OCI-LY1 (cell line): Measurements from ENCODE around the gene MGAT5B.

Experiments used
- H2AFZ ChIP-seq: fragments of 200-600 bp; sonication (generic), shearing (Covaris generic); 2 replicates; pipeline ENCODE4 v1.6.0; 2014; ENCODE audit warnings: antibody characterized with exemption, mild to moderate bottlenecking, low read length
- H3F3A ChIP-seq: fragments of 200-600 bp; sonication (generic), shearing (Covaris generic); 2 replicates; pipeline ENCODE4 v1.6.0; 2014; ENCODE audit warnings: mild to moderate bottlenecking, antibody characterized with exemption, low read length, moderate library complexity; ENCODE audit not compliant: insufficient read depth
- H3K27ac ChIP-seq: fragments of 200-600 bp; sonication (generic); 2 replicates; pipeline ENCODE4 v1.5.1; 2014; ENCODE audit warnings: low read length, mixed run types, mild to moderate bottlenecking, low read depth; ENCODE audit not compliant: poor library complexity, severe bottlenecking
- H3K27me3 ChIP-seq: fragments of 200-600 bp; sonication (generic); 2 replicates; pipeline ENCODE4 v1.6.0; 2014; ENCODE audit warnings: antibody characterized with exemption, mild to moderate bottlenecking, low read length, moderate library complexity; ENCODE audit not compliant: insufficient read depth
- H3K36me3 ChIP-seq: fragments of 200-600 bp; sonication (generic); 2 replicates; pipeline ENCODE4 v1.6.1; 2014; ENCODE audit warnings: mild to moderate bottlenecking, antibody characterized with exemption, low read length, moderate library complexity, mixed read lengths; ENCODE audit not compliant: insufficient read depth
- H3K4me1 ChIP-seq: fragments of 200-600 bp; sonication (generic); 2 replicates; pipeline ENCODE4 v1.5.1; 2014; ENCODE audit warnings: mild to moderate bottlenecking, low read length, moderate library complexity; ENCODE audit not compliant: insufficient read depth, severe bottlenecking
- H3K4me2 ChIP-seq: fragments of 200-600 bp; sonication (generic), shearing (Covaris generic); 2 replicates; pipeline ENCODE4 v1.6.1; 2014; ENCODE audit warnings: low read length
- H3K4me3 ChIP-seq: fragments of 200-600 bp; sonication (generic); 2 replicates; pipeline ENCODE4 v1.5.1; 2014; ENCODE audit warnings: low read length, low read depth, mild to moderate bottlenecking, mixed read lengths; ENCODE audit not compliant: poor library complexity, severe bottlenecking
- H3K79me2 ChIP-seq: fragments of 200-600 bp; shearing (Covaris generic); 2 replicates; pipeline ENCODE4 v1.6.1; 2016; ENCODE audit warnings: mixed run types, low read length, mixed read lengths; ENCODE audit not compliant: insufficient read depth
- H3K9ac ChIP-seq: fragments of 200-600 bp; sonication (generic), shearing (Covaris generic); 2 replicates; pipeline ENCODE4 v1.6.1; 2014; ENCODE audit warnings: mild to moderate bottlenecking, low read length, mixed read lengths
- H3K9me2 ChIP-seq: fragments of 200-600 bp; sonication (generic), shearing (Covaris generic); 2 replicates; pipeline ENCODE4 v1.6.1; 2014; ENCODE audit warnings: low read depth, mild to moderate bottlenecking, low read length, mixed read lengths
- H3K9me3 ChIP-seq: fragments of 200-600 bp; shearing (Covaris generic); 2 replicates; pipeline ENCODE4 v1.6.1; 2014; ENCODE audit warnings: low read length, mixed read lengths
- H4K20me1 ChIP-seq: fragments of 200-600 bp; sonication (generic), shearing (Covaris generic); 2 replicates; pipeline ENCODE4 v1.6.0; 2016; ENCODE audit warnings: mild to moderate bottlenecking, low read length; ENCODE audit not compliant: insufficient read depth
- EZH2 ChIP-seq: fragments of 200-600 bp; sonication (generic), shearing (Covaris generic); IDR thresholded peaks from 2 replicates; pipeline ENCODE4 v1.8.0; 2017; ENCODE audit warnings: borderline replicate concordance, mixed run types, mild to moderate bottlenecking, antibody characterized with exemption, low read length, moderate library complexity, mixed read lengths
- TF ChIP-seq, protein P1 (sequence below): fragments of 200-600 bp; sonication (generic), shearing (Covaris generic); IDR thresholded peaks from 2 replicates; pipeline ENCODE4 v1.5.1; 2017; ENCODE audit warnings: mild to moderate bottlenecking, antibody characterized with exemption, low read length, moderate library complexity, mixed read lengths

Gene MGAT5B

DNA sequence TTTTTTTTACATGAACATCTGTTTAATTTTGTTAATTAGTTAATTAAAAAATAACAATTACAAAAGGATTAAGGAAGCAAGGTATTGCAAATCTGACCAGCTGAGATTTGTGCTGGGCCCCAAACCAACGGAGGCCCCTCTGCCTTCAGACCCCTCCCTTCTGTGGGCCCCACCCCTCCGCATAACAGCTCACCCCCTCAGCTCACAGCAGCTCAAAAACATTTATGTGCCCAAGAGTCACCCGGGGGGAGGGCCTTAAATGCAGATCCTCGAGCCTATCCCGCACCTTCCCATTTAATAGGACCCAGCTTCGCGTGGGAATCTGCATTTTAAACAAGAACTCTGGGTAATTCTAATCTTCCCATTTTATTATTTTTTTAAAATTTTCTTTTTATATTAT, 75.0 kb downstream of the MGAT5B start:
- Histone ChIP-seq H3F3A (no peaks in the 10 kb centered on the region), H3K79me2 (no peaks in the 10 kb centered on the region), H2AFZ (no peak overlapping the region), H3K36me3 (no peaks in the 10 kb centered on the region), H3K27ac (no peak overlapping the region), H3K9me3 (no peaks in the 10 kb centered on the region), H3K9ac (no peak overlapping the region), H3K4me2 (no peak overlapping the region), H3K4me3 (no peak overlapping the region), H3K4me1 (no peaks in the 10 kb centered on the region), H3K9me2 (no peaks in the 10 kb centered on the region), H3K27me3 (no peaks in the 10 kb centered on the region), H4K20me1 (no peaks in the 10 kb centered on the region)
- TF ChIP-seq, protein P1, sequence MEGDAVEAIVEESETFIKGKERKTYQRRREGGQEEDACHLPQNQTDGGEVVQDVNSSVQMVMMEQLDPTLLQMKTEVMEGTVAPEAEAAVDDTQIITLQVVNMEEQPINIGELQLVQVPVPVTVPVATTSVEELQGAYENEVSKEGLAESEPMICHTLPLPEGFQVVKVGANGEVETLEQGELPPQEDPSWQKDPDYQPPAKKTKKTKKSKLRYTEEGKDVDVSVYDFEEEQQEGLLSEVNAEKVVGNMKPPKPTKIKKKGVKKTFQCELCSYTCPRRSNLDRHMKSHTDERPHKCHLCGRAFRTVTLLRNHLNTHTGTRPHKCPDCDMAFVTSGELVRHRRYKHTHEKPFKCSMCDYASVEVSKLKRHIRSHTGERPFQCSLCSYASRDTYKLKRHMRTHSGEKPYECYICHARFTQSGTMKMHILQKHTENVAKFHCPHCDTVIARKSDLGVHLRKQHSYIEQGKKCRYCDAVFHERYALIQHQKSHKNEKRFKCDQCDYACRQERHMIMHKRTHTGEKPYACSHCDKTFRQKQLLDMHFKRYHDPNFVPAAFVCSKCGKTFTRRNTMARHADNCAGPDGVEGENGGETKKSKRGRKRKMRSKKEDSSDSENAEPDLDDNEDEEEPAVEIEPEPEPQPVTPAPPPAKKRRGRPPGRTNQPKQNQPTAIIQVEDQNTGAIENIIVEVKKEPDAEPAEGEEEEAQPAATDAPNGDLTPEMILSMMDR: no peak
- no peak for TF ChIP-seq EZH2

DNA sequence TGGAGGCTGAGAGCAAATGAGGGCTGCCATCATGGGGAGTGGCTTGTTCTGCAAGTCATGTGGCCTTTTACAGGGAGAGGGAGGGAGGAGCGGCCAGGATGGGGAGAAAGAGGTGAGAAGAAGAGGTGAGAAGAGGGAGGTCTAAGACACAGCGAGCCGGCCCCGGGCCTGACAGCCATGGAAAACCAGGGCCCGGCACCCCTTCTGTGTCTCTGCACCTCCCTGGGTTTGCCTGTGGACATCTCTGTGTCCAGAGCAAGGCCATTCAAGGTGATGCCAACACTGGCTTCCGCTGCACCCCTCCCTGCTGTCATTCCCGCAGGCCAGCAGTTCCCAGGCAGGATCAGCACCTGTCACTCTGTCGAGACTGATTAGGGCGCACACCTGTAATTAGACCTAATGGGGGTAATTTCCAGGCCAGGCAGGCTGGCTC, 75.6 kb downstream of the MGAT5B start:
- H3F3A ChIP-seq: no peaks in the 10 kb centered on the region
- TF ChIP-seq, protein P1: no peak
- no peak for TF ChIP-seq EZH2
- no peaks in the 10 kb centered on the region for H3K9me3 ChIP-seq
- no peaks in the 10 kb centered on the region for H3K4me1 ChIP-seq
- H4K20me1 ChIP-seq: no peaks in the 10 kb centered on the region
- no peak overlapping the region for H3K4me2 ChIP-seq
- no peaks in the 10 kb centered on the region for H3K36me3 ChIP-seq
- H3K27me3 ChIP-seq: no peaks in the 10 kb centered on the region
- no peaks in the 10 kb centered on the region for H3K9me2 ChIP-seq
- H3K79me2 ChIP-seq: no peaks in the 10 kb centered on the region
- no peak overlapping the region for H3K27ac ChIP-seq
- H2AFZ ChIP-seq: no peak overlapping the region
- no peak overlapping the region for H3K9ac ChIP-seq
- no peak overlapping the region for H3K4me3 ChIP-seq

DNA sequence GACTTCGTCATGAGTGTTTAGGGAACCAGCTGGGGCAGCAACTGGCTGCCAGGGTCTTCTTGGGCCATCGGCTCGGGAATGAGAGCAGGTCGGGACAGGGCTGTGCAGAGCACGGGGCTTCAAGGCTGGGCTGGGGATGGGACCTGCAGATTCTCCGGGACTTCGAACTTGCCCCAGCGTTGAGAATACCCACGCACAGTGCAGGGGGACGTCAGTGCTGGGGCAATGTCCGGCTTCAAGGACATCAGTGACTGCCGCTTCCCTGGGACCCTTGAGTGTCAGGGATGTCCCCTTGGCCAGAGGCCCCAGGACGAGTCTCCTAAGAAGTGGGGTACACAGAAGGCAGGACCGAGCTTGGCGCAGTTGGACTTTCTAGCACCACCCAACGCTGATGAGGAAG, 76.3 kb downstream of the MGAT5B start:
- no peaks in the 10 kb centered on the region for H3K9me3 ChIP-seq
- H3K4me3 ChIP-seq: no peak overlapping the region
- H3K79me2 ChIP-seq: no peaks in the 10 kb centered on the region
- H3K4me1 ChIP-seq: no peaks in the 10 kb centered on the region
- H4K20me1 ChIP-seq: no peaks in the 10 kb centered on the region
- H3K4me2 ChIP-seq: no peak overlapping the region
- TF ChIP-seq EZH2: no peak
- TF ChIP-seq, protein P1: no peak
- H3F3A ChIP-seq: no peaks in the 10 kb centered on the region
- H3K27ac ChIP-seq: no peak overlapping the region
- no peaks in the 10 kb centered on the region for H3K36me3 ChIP-seq
- no peaks in the 10 kb centered on the region for H3K27me3 ChIP-seq
- H3K9ac ChIP-seq: no peak overlapping the region
- no peak overlapping the region for H2AFZ ChIP-seq
- no peaks in the 10 kb centered on the region for H3K9me2 ChIP-seq
